ENCODE data around the gene PAPOLB.

DNA sequence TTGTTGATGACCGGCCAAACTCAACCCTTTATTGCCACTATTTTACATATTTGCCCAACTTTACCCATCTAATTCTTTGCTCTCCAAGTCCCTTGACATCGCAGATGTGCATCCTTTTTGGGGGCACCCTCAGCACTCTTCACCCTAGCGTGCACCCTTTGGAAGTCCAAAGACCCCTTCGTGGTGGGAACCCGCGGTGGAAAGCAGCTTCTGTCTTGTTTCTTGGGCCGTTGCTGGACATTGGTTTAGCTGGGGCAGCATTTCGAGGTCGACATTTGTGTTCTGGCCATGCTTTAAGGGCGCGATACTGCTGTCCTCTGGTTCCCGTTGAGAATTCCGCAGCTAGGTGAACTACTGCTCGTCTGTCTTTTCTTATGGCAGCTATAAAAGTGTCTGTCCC, 326 bp upstream of the PAPOLB start:
- TF ChIP-seq, protein P1, sequence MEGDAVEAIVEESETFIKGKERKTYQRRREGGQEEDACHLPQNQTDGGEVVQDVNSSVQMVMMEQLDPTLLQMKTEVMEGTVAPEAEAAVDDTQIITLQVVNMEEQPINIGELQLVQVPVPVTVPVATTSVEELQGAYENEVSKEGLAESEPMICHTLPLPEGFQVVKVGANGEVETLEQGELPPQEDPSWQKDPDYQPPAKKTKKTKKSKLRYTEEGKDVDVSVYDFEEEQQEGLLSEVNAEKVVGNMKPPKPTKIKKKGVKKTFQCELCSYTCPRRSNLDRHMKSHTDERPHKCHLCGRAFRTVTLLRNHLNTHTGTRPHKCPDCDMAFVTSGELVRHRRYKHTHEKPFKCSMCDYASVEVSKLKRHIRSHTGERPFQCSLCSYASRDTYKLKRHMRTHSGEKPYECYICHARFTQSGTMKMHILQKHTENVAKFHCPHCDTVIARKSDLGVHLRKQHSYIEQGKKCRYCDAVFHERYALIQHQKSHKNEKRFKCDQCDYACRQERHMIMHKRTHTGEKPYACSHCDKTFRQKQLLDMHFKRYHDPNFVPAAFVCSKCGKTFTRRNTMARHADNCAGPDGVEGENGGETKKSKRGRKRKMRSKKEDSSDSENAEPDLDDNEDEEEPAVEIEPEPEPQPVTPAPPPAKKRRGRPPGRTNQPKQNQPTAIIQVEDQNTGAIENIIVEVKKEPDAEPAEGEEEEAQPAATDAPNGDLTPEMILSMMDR (IDR thresholded peaks at IDR 0.05) = no peak
- no peak for TF ChIP-seq NR2C2 (CRISPR knock-in tag; IDR thresholded peaks at IDR 0.05)
- no peak for TF ChIP-seq RELA (CRISPR knock-in tag; IDR thresholded peaks at IDR 0.05; ENCODE audit: borderline replicate concordance)
- TF ChIP-seq TEAD4 (CRISPR knock-in tag; IDR thresholded peaks at IDR 0.05) = no peak
- no peak for TF ChIP-seq ZNF396 (CRISPR knock-in tag; IDR thresholded peaks at IDR 0.05; ENCODE audit: borderline replicate concordance)
- no peak for TF ChIP-seq ZNF219 (CRISPR knock-in tag; IDR thresholded peaks at IDR 0.05; ENCODE audit: borderline replicate concordance)
- TF ChIP-seq, protein P2, sequence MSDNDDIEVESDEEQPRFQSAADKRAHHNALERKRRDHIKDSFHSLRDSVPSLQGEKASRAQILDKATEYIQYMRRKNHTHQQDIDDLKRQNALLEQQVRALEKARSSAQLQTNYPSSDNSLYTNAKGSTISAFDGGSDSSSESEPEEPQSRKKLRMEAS (CRISPR knock-in tag; IDR thresholded peaks at IDR 0.05) = no peak
